GM21367 (cell line): ENCODE measurements around the gene KIRREL1.

Experiments
- ATAC-seq: cut with Tn5 transposase; IDR thresholded peaks from one replicate; pipeline ENCODE4 v1.9.1; 2021; ENCODE audit not compliant: unreplicated experiment

The KIRREL1 gene

DNA sequence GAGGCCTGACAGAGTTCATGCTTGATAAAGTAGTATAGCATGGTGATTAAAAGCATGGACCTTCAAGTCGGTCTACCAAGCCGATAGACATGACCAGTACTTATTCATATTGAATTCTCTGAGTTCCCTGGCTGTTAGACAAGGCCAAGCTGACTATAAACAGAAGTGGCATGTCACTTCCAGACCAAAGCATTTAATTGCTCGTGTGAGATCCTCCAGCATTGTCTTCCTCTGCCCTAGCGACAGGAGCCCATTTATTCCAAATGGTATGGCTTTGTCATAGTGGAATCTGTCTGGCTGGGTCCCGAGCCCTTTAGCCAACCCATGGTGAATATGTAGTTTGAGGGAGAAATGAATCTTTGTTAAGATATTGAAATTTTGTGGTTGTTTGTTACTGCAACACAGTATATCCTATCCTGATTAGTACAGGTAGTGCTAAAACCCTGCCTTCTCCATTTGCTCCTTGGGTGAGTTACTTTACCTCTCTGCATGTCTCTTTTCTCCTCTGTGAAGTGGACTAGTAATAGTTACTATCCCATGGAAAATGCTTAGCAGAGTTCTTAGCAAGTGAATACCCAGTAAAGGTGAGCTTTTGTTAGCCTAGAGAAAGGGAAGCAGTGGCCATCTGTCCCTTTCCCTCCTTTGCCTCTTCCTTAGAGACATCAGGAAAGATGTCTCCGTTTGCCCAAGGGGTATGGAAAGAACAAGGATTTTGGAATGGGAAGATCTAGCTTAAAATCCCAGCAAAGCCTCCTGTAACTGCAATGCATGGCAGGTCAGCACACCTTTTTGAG is 109.6 kb downstream of the KIRREL1 start:
- ATAC-seq: no peak

GRCh38 chr1:158103861-158104522 is 110.5 kb downstream of the KIRREL1 start:
- ATAC-seq: no peak

GRCh38 chr1:158104891-158105290 is 111.4 kb downstream of the KIRREL1 start:
- ATAC-seq: no peak

DNA sequence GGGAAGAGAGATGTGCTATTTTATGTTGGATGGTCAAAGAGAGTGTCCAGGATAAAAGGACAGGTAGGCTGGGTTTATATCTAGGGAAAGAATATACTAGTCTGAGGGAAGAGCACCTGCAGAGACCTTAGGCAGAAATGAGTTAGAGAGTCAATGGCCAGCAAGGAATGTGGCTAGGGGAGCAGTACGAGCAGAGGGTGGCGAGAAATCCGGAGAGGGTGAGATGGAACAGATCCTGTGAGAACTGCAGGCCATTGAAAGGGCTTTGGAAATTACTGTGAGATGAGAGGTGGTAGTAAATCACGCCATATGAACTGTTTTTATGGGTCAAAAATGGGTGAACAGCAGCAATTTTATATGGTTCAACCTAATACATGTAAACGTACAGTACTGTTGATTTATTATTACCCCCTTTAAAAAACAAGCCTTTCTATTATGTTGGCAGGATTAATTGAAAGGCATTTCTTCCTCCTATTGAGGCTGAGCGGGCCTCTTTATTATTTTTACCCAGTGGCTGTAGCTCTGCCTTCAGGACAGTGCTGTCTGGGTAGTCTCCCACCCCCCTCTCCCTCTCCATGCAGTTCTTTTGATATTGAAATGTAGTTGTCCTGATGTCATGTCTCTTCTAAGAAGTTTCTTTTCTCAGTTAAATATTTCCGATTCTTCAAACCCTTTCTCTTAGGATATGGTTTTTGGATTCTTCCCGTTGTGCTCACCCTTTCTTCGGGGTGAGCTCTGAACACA is 112.1 kb downstream of the KIRREL1 start:
- no peak for ATAC-seq

GRCh38 chr1:158107916-158108315 is 114.5 kb downstream of the KIRREL1 start:
- no peak for ATAC-seq

- no peak for ATAC-seq
Measured at GRCh38 chr1:158112994-158113758, 119.7 kb downstream of the KIRREL1 start.

DNA sequence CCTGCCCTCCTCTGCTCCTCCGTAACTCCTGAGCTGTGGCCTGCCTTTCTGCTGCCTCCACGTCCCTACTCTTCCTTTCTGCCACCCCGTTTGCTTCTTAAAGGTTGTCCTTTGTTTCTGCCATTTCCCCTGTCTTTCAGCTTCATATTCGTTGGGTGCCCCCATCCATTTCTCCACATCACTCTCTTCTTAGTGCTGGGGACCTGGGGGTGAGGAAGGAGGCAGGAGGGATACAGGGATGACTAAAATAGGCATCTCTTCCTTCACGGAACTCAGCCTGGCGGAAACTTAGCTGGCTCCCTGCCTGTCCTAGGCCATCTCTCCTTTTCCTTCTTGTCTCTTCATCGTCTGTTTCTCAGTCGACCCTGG is 120.3 kb downstream of the KIRREL1 start:
- no peak for ATAC-seq

DNA sequence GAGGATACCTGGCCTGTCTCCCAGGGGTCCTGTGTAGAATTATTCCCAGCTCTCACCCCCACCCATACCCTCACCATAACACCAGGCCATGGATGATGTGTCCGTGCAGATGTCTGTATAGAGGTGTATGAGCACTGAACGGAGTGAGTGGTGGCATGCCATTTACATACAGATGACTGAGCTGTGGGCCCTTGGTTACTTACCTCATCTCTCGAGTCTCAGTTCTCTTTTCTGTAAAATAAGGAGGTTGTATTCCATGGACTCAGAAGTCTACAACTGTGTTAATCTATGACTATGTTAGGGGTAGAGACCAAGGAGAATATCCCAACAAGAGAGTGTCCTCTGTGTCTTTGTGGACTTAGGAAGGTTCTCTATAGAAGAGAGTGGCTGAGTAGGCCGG is 121.7 kb downstream of the KIRREL1 start:
- no peak for ATAC-seq

DNA sequence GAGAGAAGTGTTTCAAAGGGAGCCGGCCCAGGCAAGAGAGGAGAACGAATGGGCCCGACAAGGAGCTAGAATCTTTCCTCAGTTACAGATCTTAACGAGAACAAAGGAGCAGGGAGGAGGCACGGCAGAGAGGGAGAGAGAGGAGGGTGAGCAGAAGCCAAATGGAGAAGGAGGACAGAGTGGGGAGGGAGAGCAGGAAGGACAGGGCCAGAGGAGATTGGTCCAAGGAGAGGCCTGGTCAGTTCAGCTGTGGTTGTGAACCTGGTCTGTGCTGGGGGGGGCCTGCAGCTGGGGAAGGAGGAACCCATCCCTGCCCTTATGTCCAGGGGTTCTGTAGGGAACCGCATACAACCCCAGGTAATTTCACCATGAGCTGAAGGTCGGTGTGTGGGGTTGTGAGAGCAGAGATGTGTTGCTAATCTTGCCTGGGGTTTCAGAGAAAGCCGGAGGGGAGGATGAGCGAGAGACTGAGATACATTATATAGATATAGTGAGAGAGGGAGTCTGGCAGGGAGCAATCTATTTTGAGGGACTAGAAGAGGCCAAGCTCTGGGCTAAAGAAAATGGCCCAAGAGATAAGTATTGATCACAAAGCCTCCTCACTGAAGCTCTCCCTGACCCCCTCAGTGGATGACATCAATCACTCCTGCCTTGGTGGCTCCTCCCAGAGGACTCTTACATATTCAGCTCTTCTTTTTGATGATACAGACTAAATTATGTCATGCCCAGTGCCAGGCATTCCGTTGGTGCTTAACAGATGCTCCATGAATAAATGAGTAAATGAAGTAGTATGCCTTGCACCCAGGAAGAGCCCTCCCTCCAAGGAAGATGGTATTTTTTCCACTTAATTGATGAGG is 123.1 kb downstream of the KIRREL1 start:
- ATAC-seq: no peak

DNA sequence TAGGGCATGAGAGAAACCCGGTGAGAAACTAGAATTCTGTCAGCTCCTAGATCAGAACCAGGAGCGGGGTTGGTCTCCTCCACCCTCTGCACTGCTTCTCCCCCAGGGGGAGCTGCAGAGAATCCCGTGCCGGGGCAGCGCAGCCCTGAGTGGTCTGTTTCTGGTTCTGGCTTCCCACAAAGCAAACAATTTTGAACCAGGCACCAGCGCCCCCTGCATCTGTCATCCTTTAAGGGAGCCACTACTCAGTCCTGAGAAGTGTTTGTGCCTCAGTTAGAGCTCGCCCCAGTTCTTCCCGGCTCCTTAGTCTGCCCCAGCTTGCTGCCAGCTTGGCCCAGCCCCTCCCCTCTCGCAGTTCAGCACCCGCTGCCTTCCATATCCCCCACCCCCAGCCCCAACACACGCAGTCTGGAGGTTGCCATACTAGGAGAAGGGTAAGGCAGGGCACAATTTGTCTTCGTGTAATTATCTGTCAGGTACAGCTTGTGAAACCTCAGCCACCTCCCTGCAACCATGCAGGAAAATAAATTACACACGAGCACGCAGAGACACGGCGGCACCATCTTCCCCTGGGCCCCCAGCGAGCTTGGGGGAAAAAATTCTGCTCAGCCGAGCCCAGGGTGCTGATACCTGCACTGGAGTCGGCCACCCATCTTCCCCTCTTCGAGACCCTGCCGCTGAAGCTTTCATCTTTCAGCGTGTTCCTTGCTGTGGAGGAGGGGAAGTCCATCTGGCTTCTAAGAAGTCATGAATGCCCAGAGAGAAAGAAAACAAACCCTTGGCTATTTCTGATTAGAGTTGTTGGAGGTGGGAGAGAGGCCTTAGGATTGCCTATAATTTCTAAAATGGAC is 124.6 kb downstream of the KIRREL1 start:
- no peak for ATAC-seq

DNA sequence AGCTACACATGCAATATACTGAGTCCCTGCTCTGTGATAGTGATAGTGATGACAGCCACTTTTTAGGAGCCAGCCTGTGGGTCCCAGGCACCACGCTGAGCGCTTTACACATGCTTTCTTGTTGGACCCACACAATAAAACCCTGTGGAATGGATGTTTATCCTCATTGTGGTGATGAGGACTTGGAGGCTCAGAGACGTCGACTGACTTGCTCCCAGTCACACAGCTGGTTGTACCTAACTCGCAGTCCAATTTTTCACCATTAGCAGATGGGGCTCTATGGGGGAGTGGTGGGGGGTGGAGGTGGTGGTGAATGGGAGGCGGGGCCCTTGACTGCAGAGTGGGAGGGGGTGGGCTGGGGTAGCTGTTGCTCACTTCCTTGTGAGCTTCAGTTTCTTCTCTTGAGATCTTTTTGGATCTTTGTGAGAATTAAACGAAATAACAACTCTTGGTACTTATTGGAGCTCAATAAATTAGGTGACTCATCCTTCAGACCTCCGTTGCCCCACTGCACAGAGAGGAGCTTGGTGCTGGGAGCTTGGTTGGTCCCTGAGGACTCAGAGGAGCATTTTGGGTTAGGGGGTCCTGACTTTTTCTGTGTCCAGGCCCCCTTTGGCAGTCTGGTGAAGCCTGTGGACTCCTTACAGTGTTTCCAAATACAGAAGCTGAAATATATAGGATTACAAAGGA is 125.4 kb downstream of the KIRREL1 start:
- ATAC-seq: no peak

DNA sequence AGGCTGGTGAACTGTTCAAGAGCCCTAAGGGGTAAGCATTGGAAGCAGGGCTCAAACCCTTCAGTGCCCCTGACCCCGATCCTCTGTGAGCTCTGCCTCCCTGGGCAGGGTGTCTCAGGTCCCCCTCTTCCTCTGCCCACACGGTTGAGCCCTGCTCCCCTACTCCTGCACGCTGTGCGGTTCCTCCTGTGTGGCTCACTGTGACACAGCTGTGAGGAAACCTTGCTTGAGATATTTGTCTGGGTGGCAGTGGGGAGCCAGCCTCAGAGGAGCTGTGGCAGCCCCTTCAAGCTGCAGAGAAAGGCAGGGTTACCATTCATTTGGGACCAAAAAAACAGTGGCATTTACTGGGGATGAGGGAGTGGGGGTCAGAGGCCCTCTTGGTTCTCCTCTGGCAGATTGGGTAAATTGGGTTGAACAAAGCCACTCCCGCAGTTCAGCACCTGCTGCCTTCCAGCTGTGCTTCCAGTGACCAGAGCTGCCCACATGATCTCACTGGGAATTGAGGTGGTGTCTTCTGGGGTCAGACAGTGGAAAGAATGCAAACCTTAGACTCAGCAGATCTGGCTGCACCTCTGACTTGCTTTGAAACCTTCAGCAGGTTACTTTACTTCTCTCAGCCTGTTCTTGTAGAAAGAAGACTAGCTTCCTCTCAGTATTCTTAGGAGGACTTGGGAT is 126.7 kb downstream of the KIRREL1 start:
- ATAC-seq: no peak

DNA sequence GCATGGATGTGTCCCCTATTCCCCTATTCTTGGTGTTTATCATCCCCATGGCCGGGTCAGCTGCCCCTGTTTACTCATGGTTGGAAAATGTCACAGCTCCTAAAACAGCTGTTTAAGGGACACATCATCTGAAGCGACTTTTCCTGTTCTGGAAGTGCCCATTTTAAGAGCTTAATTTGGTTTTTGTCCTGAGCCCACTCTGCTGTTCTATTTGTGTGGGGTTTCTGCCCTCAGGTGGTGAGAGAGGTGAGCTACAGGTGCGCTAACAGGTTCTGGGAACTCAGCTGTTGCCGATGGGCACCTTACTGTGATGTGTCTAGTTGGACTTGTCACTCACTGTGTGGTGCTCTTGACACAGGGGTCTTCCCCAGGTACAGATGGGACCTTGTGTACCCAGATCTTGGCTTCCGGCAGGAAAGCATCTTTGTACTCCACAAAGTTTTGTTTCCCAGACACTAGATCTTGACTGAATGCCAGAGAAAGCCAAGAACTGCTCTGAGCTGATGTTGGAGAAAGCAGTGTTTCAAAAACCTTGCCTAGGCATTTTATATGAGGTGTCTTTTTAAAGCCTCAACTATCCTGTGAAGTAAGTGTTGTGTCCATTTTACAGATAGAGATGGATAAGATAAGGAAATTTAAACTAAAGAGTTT is 128.3 kb downstream of the KIRREL1 start:
- ATAC-seq: no peak

DNA sequence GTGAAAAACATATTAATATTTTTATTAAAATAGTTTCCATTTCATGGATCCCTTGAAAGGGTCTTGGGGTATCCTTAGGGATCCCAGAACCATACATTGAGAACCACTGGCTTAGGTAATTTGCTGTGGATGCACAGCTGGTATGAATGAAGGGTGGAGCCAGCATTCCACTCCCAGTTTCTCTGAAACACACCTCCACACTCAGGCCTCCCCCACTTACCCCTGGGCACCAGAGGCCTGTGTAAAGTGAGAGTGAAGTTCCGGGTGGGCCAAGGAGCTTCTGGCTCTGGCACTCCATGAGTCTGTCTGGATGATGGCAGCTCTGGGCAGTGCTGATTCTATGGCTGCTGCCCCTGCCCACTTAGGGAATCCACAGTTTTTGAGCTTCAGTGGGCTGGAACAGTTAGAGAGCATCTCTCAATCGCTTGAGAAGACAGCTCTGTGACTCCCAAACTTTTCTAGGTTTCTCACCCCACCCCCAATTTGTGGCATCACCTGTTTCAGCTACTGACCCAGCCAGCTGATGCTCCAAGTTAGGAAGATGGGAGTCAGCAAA is 129.5 kb downstream of the KIRREL1 start:
- ATAC-seq: no peak

DNA sequence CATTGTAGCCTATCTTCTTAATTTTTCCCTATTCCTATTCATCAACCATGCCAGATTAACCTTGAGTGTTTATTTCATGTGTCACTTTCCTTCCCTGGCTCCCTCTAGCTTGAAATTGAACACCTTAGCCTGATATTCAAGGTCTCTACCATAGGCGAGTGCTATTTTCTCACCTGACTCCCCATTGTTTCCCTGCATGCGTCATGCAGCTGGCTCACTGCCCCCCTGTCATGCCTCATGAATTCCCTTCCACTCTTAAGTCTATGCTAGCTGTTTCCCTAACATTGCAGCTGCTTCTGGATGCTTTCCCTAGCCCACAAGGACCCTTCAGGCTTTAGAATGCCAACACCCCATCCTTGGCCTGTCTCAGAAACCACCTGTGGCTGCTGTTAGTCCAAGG is 130.6 kb downstream of the KIRREL1 start:
- ATAC-seq: no peak

GRCh38 chr1:158124999-158125398 is 131.6 kb downstream of the KIRREL1 start:
- peak; percentile 65 for ATAC-seq

- ATAC-seq: peak; percentile 49
Measured at GRCh38 chr1:158126425-158126824, 133.0 kb downstream of the KIRREL1 start.
